T-cell (primary cell): ENCODE measurements around the gene TRIM7. TPM values are rescaled to one million over a fixed set of nuclear protein-coding genes. Genes with fewer than 3 reads are reported as not detected.
"Not testable (repeated sequence)": the region's sequence is repeated elsewhere in the genome, so short reads cannot be mapped to it uniquely, and the experiment has no call there.

Experiments
- ATAC-seq, 4 experiments: fragments of 200-7000 bp in 3 of 4; fragments of 150-1000 bp in 1 of 4; cut with Tn5 transposase; replicated peaks in 1 of 4; 1 replicate in 3 of 4; 2 replicates in 1 of 4; pipeline ENCODE4 v1.10.0; 2021; ENCODE audit warnings: moderate library complexity in 3 of 4, mild to moderate bottlenecking in 2 of 4, moderate number of reproducible peaks in 1 of 4
- CTCF ChIA-PET, 2 donors: fragments of 300-600 bp; sonication (Branson Sonifier 250); formaldehyde crosslinking; loops; one replicate each; lab custom pipeline; 2022; ENCODE audit warnings: antibody characterized with exemption in 2 of 2; lab: Charles Lee
- POLR2A ChIA-PET, 2 donors: fragments of 300-600 bp; sonication (Branson Sonifier 250); formaldehyde crosslinking; loops; one replicate each; lab custom pipeline; 2022; ENCODE audit warnings: antibody characterized with exemption in 2 of 2; lab: Charles Lee
- DNase-seq, 35 experiments: peaks; one replicate each; pipeline versions ENCODE4 v3.0.0 to v3.0.0-alpha.2; 2013 to 2023
- H3K27ac ChIP-seq: one replicate; pipeline ENCODE4 v1.5.1; 2013; ENCODE audit warnings: low read length
- H3K27me3 ChIP-seq, 2 experiments: replicated peaks in 1 of 2; 1 replicate in 1 of 2; 2 replicates in 1 of 2; pipeline versions ENCODE4 v1.6.1 to v1.7.0; 2013; ENCODE audit warnings: low read length in 1 of 2, mixed read lengths in 1 of 2; ENCODE audit not compliant: control insufficient read depth in 2 of 2, insufficient read depth in 2 of 2; ENCODE audit errors: extremely low read depth in 1 of 2
- H3K36me3 ChIP-seq, 2 donors: 1 replicate in 1 of 2; 2 replicates in 1 of 2; pipeline versions ENCODE4 v1.6.1 to v1.7.0; 2013; ENCODE audit warnings: low read length in 1 of 2; ENCODE audit not compliant: control insufficient read depth in 2 of 2, insufficient read depth in 1 of 2; ENCODE audit errors: extremely low read depth in 1 of 2
- H3K4me1 ChIP-seq, 2 experiments: 1 replicate in 1 of 2; 2 replicates in 1 of 2; pipeline versions ENCODE4 v1.6.1 to v1.7.0; 2013; ENCODE audit warnings: low read length in 2 of 2, mixed read lengths in 1 of 2; ENCODE audit not compliant: insufficient read depth in 2 of 2, control insufficient read depth in 1 of 2; ENCODE audit errors: extremely low read depth in 1 of 2
- H3K4me3 ChIP-seq, 2 donors: 1 replicate in 1 of 2; 2 replicates in 1 of 2; pipeline versions ENCODE4 v1.5.1 to v1.7.0; 2013; ENCODE audit warnings: mild to moderate bottlenecking in 2 of 2, low read length in 1 of 2, moderate library complexity in 1 of 2; ENCODE audit not compliant: control insufficient read depth in 1 of 2; ENCODE audit errors: extremely low read depth in 1 of 2
- H3K9me3 ChIP-seq: 2 replicates; pipeline ENCODE4 v1.7.0; 2013
- H3K27ac Mint-ChIP-seq, 2 donors: one replicate each; pipeline ENCODE4 v1.8.0; 2020 to 2021; ENCODE audit warnings: mild to moderate bottlenecking in 2 of 2, mixed read lengths in 2 of 2
- H3K27me3 Mint-ChIP-seq, 2 donors: one replicate each; pipeline ENCODE4 v1.8.0; 2021 to 2022; ENCODE audit warnings: mixed read lengths in 2 of 2
- H3K36me3 Mint-ChIP-seq: one replicate; pipeline ENCODE4 v1.8.0; 2021; ENCODE audit warnings: mixed read lengths
- H3K4me1 Mint-ChIP-seq, 3 donors: one replicate each; pipeline ENCODE4 v1.8.0; 2020 to 2022; ENCODE audit warnings: mixed read lengths in 3 of 3, mild to moderate bottlenecking in 1 of 3
- H3K4me3 Mint-ChIP-seq, 3 donors: one replicate each; pipeline ENCODE4 v1.8.0; 2020 to 2022; ENCODE audit warnings: mild to moderate bottlenecking in 3 of 3, mixed read lengths in 3 of 3, moderate library complexity in 3 of 3
- H3K9me3 Mint-ChIP-seq, 3 donors: one replicate each; pipeline ENCODE4 v1.8.0; 2020 to 2022; ENCODE audit warnings: mixed read lengths in 3 of 3
- WGBS: methylation state at CpG from one replicate; pipeline ENCODE4 v1.1.5; 2013; ENCODE audit warnings: missing lambda C conversion rate; ENCODE audit not compliant: insufficient coverage; 5-methylcytosine and 5-hydroxymethylcytosine counted together
- total RNA-seq, 35 experiments: library from RNA in 6 of 35; stranded (reverse) in 6 of 35; fragments of 120-200 nt in 1 of 35; gene quantifications; one replicate each; pipeline versions ENCODE4 v1.2.1 to v1.2.4 and lab custom pipeline; 2013 to 2026

TRIM7 gene
- total RNA-seq, 5 donors from 2014 or later (not counting 1 experiment from before 2014, with no cell fraction given): 1.6 to 3.1 (median 3.0) TPM

GRCh38 chr5:181217803-181218062, 12.7 kb upstream of the TRIM7 start:
- CTCF ChIA-PET: no interaction called here
- POLR2A ChIA-PET: no interaction called here
- Mint-ChIP-seq H3K27ac (peak overlapping the region; percentile 89 to 94), H3K4me3 (peak overlapping the region; percentile 89 to 91 (median 89)), H3K27me3 (peaks cover 0 to 7% of the 10 kb centered on the region in 2 donors), H3K4me1 (peaks cover 41 to 65% (median 48%) of the 10 kb centered on the region in 3 donors), H3K9me3 (no peaks in the 10 kb centered on the region), H3K36me3 (peaks cover 5% of the 10 kb centered on the region)
- no peaks in the 10 kb centered on the region for H3K9me3 ChIP-seq
- peaks cover 9 to 66% of the 10 kb centered on the region in 2 experiments for H3K4me1 ChIP-seq
- peak overlapping the region; percentile 71 for H3K27ac ChIP-seq
- no peaks in the 10 kb centered on the region for H3K27me3 ChIP-seq
- H3K4me3 ChIP-seq: peak overlapping the region; percentile 66 to 79
- peak; percentile 20 to 44 (median 41) for ATAC-seq
- DNase-seq: peak in 20 of 35 experiments; percentile 21 to 68 (median 39)
- WGBS: 8% methylated on average over 7 of the region's 13 CpGs
- H3K36me3 ChIP-seq: no peaks in the 10 kb centered on the region

GRCh38 chr5:181217111-181217802, 12.3 kb upstream of the TRIM7 start:
- ATAC-seq: peak; percentile 26 to 39 (median 31)
- Histone ChIP-seq H3K36me3 (no peaks in the 10 kb centered on the region), H3K27me3 (no peaks in the 10 kb centered on the region), H3K4me1 (peaks cover 9 to 61% of the 10 kb centered on the region in 2 experiments), H3K9me3 (no peaks in the 10 kb centered on the region), H3K27ac (peak overlapping the region; percentile 71), H3K4me3 (peak overlapping the region; percentile 66 to 79)
- DNase-seq: peak; percentile 35 to 81 (median 57)
- WGBS: 1% methylated on average over 43 of the region's 46 CpGs
- H3K27ac Mint-ChIP-seq: peak overlapping the region; percentile 89 to 94
- H3K27me3 Mint-ChIP-seq: peaks cover 0 to 6% of the 10 kb centered on the region in 2 donors
- H3K4me1 Mint-ChIP-seq: peaks cover 38 to 60% (median 47%) of the 10 kb centered on the region in 3 donors
- CTCF ChIA-PET: interaction anchor here in 1 of 2 donors (1.5 kb wide), 1 partner anchor 10 kb away, joined by 7 read pairs; no protein-coding TSS in a partner anchor
- peaks cover 4% of the 10 kb centered on the region for H3K36me3 Mint-ChIP-seq
- POLR2A ChIA-PET: no interaction called here
- H3K9me3 Mint-ChIP-seq: no peaks in the 10 kb centered on the region
- H3K4me3 Mint-ChIP-seq: peak overlapping the region; percentile 89 to 91 (median 89)

- H3K4me1 Mint-ChIP-seq: peaks cover 29 to 52% (median 37%) of the 10 kb centered on the region in 3 donors
- Histone ChIP-seq H3K4me1 (peaks cover 7 to 51% of the 10 kb centered on the region in 2 experiments), H3K4me3 (peak overlapping the region; percentile 66 to 79), H3K9me3 (no peaks in the 10 kb centered on the region), H3K27ac (peak overlapping the region; percentile 53), H3K36me3 (no peaks in the 10 kb centered on the region), H3K27me3 (no peaks in the 10 kb centered on the region)
- CTCF ChIA-PET: interaction anchor here (1.0 to 1.5 kb wide), 2 partner anchors 9 kb away, joined by 7 read pairs; no protein-coding TSS in a partner anchor
- POLR2A ChIA-PET: no interaction called here
- H3K27ac Mint-ChIP-seq: peak overlapping the region; percentile 84 to 87
- H3K9me3 Mint-ChIP-seq: no peaks in the 10 kb centered on the region
- H3K27me3 Mint-ChIP-seq: peaks cover 0 to 1% of the 10 kb centered on the region in 2 donors
- WGBS: 35% methylated on average over 31 of the region's 44 CpGs
- no peaks in the 10 kb centered on the region for H3K36me3 Mint-ChIP-seq
- peak in 1 of 4 experiments; percentile 33 for ATAC-seq
- H3K4me3 Mint-ChIP-seq: peak overlapping the region; percentile 89 to 91 (median 89)
- peak in 15 of 35 experiments; percentile 19 to 73 (median 37) for DNase-seq
Measured at GRCh38 chr5:181215997-181216989, 11.3 kb upstream of the TRIM7 start.

- H3K36me3 ChIP-seq, H3K27me3 ChIP-seq, ATAC-seq, H3K27ac Mint-ChIP-seq, POLR2A ChIA-PET, CTCF ChIA-PET, H3K4me3 Mint-ChIP-seq, H3K9me3 ChIP-seq, H3K4me3 ChIP-seq, H3K9me3 Mint-ChIP-seq, H3K36me3 Mint-ChIP-seq, DNase-seq, H3K27ac ChIP-seq, H3K27me3 Mint-ChIP-seq: not testable (repeated sequence)
- peaks cover 18 to 40% (median 24%) of the 10 kb centered on the region in 3 donors for H3K4me1 Mint-ChIP-seq
- WGBS: 85% methylated on average over 7 of the region's 10 CpGs
- H3K4me1 ChIP-seq: peaks cover 6 to 32% of the 10 kb centered on the region in 2 experiments
Measured at GRCh38 chr5:181214249-181214648, 9.3 kb upstream of the TRIM7 start.

GRCh38 chr5:181212934-181213333, 7.9 kb upstream of the TRIM7 start:
- Histone ChIP-seq H3K4me1 (peaks cover 6 to 23% of the 10 kb centered on the region in 2 experiments), H3K27ac (no peak overlapping the region), H3K36me3 (no peaks in the 10 kb centered on the region), H3K9me3 (no peaks in the 10 kb centered on the region), H3K27me3 (no peaks in the 10 kb centered on the region), H3K4me3 (no peak overlapping the region)
- ChIA-PET CTCF (no interaction called here), POLR2A (interaction anchor here in 1 of 2 donors (0.6 kb wide), 1 partner anchor 36 kb away, joined by 11 read pairs; no protein-coding TSS in a partner anchor)
- H3K27me3 Mint-ChIP-seq: no peaks in the 10 kb centered on the region
- peak overlapping the region in 1 of 2 donors; percentile 61 for H3K27ac Mint-ChIP-seq
- DNase-seq (no peak), ATAC-seq (no peak)
- no CpG with 5 or more reads among the region's 2 CpGs for WGBS
- peaks cover 0 to 5% (median 0%) of the 10 kb centered on the region in 3 donors for H3K9me3 Mint-ChIP-seq
- H3K4me1 Mint-ChIP-seq: peaks cover 14 to 39% (median 23%) of the 10 kb centered on the region in 3 donors
- no peaks in the 10 kb centered on the region for H3K36me3 Mint-ChIP-seq
- no peak overlapping the region for H3K4me3 Mint-ChIP-seq

- WGBS: 100% methylated on average over 2 of the region's 6 CpGs
- Mint-ChIP-seq H3K27ac (no peak overlapping the region), H3K9me3 (peaks cover 0 to 5% (median 0%) of the 10 kb centered on the region in 3 donors), H3K36me3 (no peaks in the 10 kb centered on the region), H3K4me1 (peaks cover 21 to 39% (median 26%) of the 10 kb centered on the region in 3 donors), H3K4me3 (no peak overlapping the region), H3K27me3 (no peaks in the 10 kb centered on the region)
- H3K36me3 ChIP-seq: no peaks in the 10 kb centered on the region
- ChIA-PET CTCF (interaction anchor here (0.5 to 0.6 kb wide), 3 partner anchors 18 to 380 kb away, joined by 4 to 6 read pairs (median 6); no protein-coding TSS in a partner anchor), POLR2A (interaction anchor here (0.6 kb wide), 2 partner anchors 1354 to 1588 kb away, joined by 3 to 4 read pairs; partner anchors contain the start of gene HNRNPH1 (in 1 of the 2))
- no peaks in the 10 kb centered on the region for H3K27me3 ChIP-seq
- ATAC-seq (no peak), DNase-seq (no peak)
- no peak overlapping the region for H3K4me3 ChIP-seq
- H3K4me1 ChIP-seq: peaks cover 6 to 21% of the 10 kb centered on the region in 2 experiments
- no peaks in the 10 kb centered on the region for H3K9me3 ChIP-seq
- no peak overlapping the region for H3K27ac ChIP-seq
Measured at GRCh38 chr5:181212080-181212479, 7.1 kb upstream of the TRIM7 start.
